ENCODE measurements around the gene SORCS3. TPM values are rescaled to one million over a fixed set of nuclear protein-coding genes. Genes with fewer than 3 reads are reported as not detected.

The SORCS3 gene
- total and polyA plus RNA-seq, 2 of the 4 experiments (the other 2 are of a cell fraction), result not detected

- no peak overlapping the region for H2BK5ac ChIP-seq (ENCODE audit: low read depth, low read length, poor library complexity, severe bottlenecking)
- no peaks in the 10 kb centered on the region for H3K79me1 ChIP-seq (ENCODE audit: low read depth in 1 of 2, low read length in 2 of 2)
- H3K4ac ChIP-seq (ENCODE audit: low read depth, low read length), result no peak overlapping the region
- no peak overlapping the region for H3K4me3 ChIP-seq (ENCODE audit: insufficient read depth, low read depth, low read length)
- no peak overlapping the region for H3K27ac ChIP-seq (ENCODE audit: insufficient read depth, low read length)
- no peak overlapping the region for H2BK120ac ChIP-seq (ENCODE audit: low read depth, low read length)
- H3K18ac ChIP-seq (ENCODE audit: low read depth, low read length), result no peak overlapping the region
- no peak overlapping the region for H3K4me2 ChIP-seq (ENCODE audit: low read depth, low read length)
- intact Hi-C loops (cut with micrococcal nuclease), result no loop called here
- no peak overlapping the region for H3K9ac ChIP-seq (ENCODE audit: low read depth, low read length)
- ChIA-PET POLR2A (ENCODE audit: unreplicated experiment) (no interaction called here), CTCF (no interaction called here)
- no peak overlapping the region for H3K14ac ChIP-seq (replicated peaks; ENCODE audit: low read depth, low read length)
- in situ Hi-C loops (cut with MboI; ENCODE audit: low sequenced_read_pairs), result no loop called here
- no peak overlapping the region for H2BK15ac ChIP-seq (ENCODE audit: low read depth, low read length)
- no peaks in the 10 kb centered on the region for H3K36me3 ChIP-seq (ENCODE audit: control insufficient read depth, insufficient read depth, low read length)
- H4K20me1 ChIP-seq (ENCODE audit: insufficient read depth, low read length), result no peaks in the 10 kb centered on the region
- no TSS peak for BruUV-seq (replicated peaks)
- H3K9me1 ChIP-seq (ENCODE audit: insufficient read depth, low read length), result no peaks in the 10 kb centered on the region
- DNase-seq (no peak), ATAC-seq (ENCODE audit: low read depth) (no peak)
- no peaks in the 10 kb centered on the region for H3K27me3 ChIP-seq (ENCODE audit: control insufficient read depth, insufficient read depth, low read length)
- no peak overlapping the region for H4K8ac ChIP-seq (ENCODE audit: low read depth in 2 of 2, low read length in 2 of 2)
- no peak overlapping the region for H2BK20ac ChIP-seq (ENCODE audit: low read depth, low read length)
- H3K23ac ChIP-seq (ENCODE audit: low read depth, low read length), result no peak overlapping the region
- TF ChIP-seq CHD1 (IDR thresholded peaks at IDR 0.05; ENCODE audit: low read depth, low read length) (no peak), RFX5 (IDR thresholded peaks at IDR 0.05; ENCODE audit: low read depth, low read length) (no peak), BHLHE40 (IDR thresholded peaks at IDR 0.05; ENCODE audit: low read depth, low read length) (no peak), FOS (IDR thresholded peaks at IDR 0.05; ENCODE audit: low read depth, low read length) (no peak), MAZ (IDR thresholded peaks at IDR 0.05; ENCODE audit: borderline replicate concordance, low read depth, low read length) (no peak), RCOR1 (IDR thresholded peaks at IDR 0.05; ENCODE audit: insufficient replicate concordance, low read length) (no peak), RAD21 (IDR thresholded peaks at IDR 0.05; ENCODE audit: low read length) (no peak), CEBPB (IDR thresholded peaks at IDR 0.05; ENCODE audit: low read depth, low read length) (no peak), MXI1 (IDR thresholded peaks at IDR 0.05; ENCODE audit: borderline replicate concordance, low read depth, low read length) (no peak), NFE2L2 (IDR thresholded peaks at IDR 0.05; ENCODE audit: low read depth, low read length) (no peak), USF2 (IDR thresholded peaks at IDR 0.05; ENCODE audit: low read depth, low read length) (no peak)
- TF ChIP-seq, protein P1, sequence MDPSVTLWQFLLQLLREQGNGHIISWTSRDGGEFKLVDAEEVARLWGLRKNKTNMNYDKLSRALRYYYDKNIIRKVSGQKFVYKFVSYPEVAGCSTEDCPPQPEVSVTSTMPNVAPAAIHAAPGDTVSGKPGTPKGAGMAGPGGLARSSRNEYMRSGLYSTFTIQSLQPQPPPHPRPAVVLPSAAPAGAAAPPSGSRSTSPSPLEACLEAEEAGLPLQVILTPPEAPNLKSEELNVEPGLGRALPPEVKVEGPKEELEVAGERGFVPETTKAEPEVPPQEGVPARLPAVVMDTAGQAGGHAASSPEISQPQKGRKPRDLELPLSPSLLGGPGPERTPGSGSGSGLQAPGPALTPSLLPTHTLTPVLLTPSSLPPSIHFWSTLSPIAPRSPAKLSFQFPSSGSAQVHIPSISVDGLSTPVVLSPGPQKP (IDR thresholded peaks at IDR 0.05; ENCODE audit: borderline replicate concordance, low read depth, low read length), result no peak
- H2AK5ac ChIP-seq (ENCODE audit: low read depth, low read length), result no peak overlapping the region
- H4K5ac ChIP-seq (ENCODE audit: low read depth, low read length), result no peak overlapping the region
- no CpG with 5 or more reads among the region's 3 CpGs for WGBS, 2 experiments (ENCODE audit: extremely low coverage in 2 of 2, insufficient read length in 1 of 2)
- H3K9me3 ChIP-seq (ENCODE audit: control insufficient read depth, insufficient read depth, low read length), result peaks cover 8% of the 10 kb centered on the region
- dilution Hi-C loops (cut with HindIII; ENCODE audit: low sequenced_read_pairs, unreplicated experiment), result no loop called here
- H2AK9ac ChIP-seq (replicated peaks; ENCODE audit: low read depth, low read length, poor library complexity), result no peak overlapping the region
- H2AFZ ChIP-seq (replicated peaks; ENCODE audit: low read length, poor library complexity), result no peak overlapping the region
- no peak overlapping the region for H3K56ac ChIP-seq (ENCODE audit: extremely low read depth, insufficient read depth, low read length)
- no peak overlapping the region for H4K91ac ChIP-seq (ENCODE audit: insufficient read depth, low read depth, low read length)
- H3K4me1 ChIP-seq (ENCODE audit: control insufficient read depth, insufficient read depth, low read length), result no peaks in the 10 kb centered on the region
Observed at GRCh38 chr10:105044902-105045301, 403.8 kb downstream of the SORCS3 start.

All from IMR-90 (cell line).